ENCODE measurements around the gene XPC.

DNA sequence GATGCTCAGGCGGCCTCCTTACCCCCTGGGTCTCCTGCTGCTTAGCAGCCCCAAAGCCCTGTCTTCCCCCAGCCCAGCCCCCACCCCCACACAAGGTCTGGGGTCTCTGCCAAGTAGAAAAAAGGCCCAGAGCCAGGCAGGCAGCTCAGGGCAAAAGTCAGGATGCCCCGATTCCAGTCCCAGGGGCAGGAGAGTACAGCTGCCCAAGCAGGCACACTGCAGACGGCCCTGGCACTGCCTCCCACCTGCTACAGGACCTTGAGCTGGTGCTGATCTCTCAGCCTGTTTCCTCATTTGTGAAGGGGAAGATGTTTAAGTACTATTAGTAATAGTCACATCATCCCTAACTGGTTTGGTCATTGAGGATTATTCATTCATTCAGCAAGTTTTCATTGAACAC, 41.0 kb downstream of the XPC start:
- TF ChIP-seq EZH2 (IDR thresholded peaks at IDR 0.05; ENCODE audit: borderline replicate concordance, low read depth, low read length, poor library complexity, severe bottlenecking) = no peak
- TF ChIP-seq, protein P1, sequence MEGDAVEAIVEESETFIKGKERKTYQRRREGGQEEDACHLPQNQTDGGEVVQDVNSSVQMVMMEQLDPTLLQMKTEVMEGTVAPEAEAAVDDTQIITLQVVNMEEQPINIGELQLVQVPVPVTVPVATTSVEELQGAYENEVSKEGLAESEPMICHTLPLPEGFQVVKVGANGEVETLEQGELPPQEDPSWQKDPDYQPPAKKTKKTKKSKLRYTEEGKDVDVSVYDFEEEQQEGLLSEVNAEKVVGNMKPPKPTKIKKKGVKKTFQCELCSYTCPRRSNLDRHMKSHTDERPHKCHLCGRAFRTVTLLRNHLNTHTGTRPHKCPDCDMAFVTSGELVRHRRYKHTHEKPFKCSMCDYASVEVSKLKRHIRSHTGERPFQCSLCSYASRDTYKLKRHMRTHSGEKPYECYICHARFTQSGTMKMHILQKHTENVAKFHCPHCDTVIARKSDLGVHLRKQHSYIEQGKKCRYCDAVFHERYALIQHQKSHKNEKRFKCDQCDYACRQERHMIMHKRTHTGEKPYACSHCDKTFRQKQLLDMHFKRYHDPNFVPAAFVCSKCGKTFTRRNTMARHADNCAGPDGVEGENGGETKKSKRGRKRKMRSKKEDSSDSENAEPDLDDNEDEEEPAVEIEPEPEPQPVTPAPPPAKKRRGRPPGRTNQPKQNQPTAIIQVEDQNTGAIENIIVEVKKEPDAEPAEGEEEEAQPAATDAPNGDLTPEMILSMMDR (conservative IDR thresholded peaks at IDR 0.05; ENCODE audit: low read depth, low read length) = no peak
